Measurements from ENCODE around the gene ERICH6B. TPM values are rescaled to one million over a fixed set of nuclear protein-coding genes. Genes with fewer than 3 reads are reported as not detected.

Gene ERICH6B
- total RNA-seq, 1 donor from 2014 or later: not detected

- no peaks in the 10 kb centered on the region for H3K4me1 Mint-ChIP-seq (ENCODE audit: low read depth)
- no peak overlapping the region for H3K27ac Mint-ChIP-seq
- DNase-seq (ENCODE audit: low spot score, unreplicated experiment): no peak
- no peak for TF ChIP-seq CTCF (IDR thresholded peaks at IDR 0.05; ENCODE audit: unreplicated experiment)
- no peaks in the 10 kb centered on the region for H3K9me3 Mint-ChIP-seq (ENCODE audit: low read depth)
- no peaks in the 10 kb centered on the region for H3K27me3 Mint-ChIP-seq
- H3K4me3 Mint-ChIP-seq (ENCODE audit: low read depth): no peak overlapping the region
- no peaks in the 10 kb centered on the region for H3K36me3 Mint-ChIP-seq (ENCODE audit: insufficient read depth)
Observed at GRCh38 chr13:45548281-45548680, 67.3 kb downstream of the ERICH6B start.

- Mint-ChIP-seq H3K36me3 (ENCODE audit: insufficient read depth) (no peaks in the 10 kb centered on the region), H3K27me3 (no peaks in the 10 kb centered on the region)
Observed at GRCh38 chr13:45546410-45546765, 69.2 kb downstream of the ERICH6B start.

GRCh38 chr13:45545686-45546409 is 69.7 kb downstream of the ERICH6B start:
- TF ChIP-seq CTCF (IDR thresholded peaks at IDR 0.05; ENCODE audit: unreplicated experiment): no peak
- no peaks in the 10 kb centered on the region for H3K36me3 Mint-ChIP-seq (ENCODE audit: insufficient read depth)
- H3K4me3 Mint-ChIP-seq (ENCODE audit: low read depth): no peak overlapping the region
- no peaks in the 10 kb centered on the region for H3K9me3 Mint-ChIP-seq (ENCODE audit: low read depth)
- no peak overlapping the region for H3K27ac Mint-ChIP-seq
- no peak for DNase-seq (ENCODE audit: low spot score, unreplicated experiment)
- no peaks in the 10 kb centered on the region for H3K4me1 Mint-ChIP-seq (ENCODE audit: low read depth)
- no peaks in the 10 kb centered on the region for H3K27me3 Mint-ChIP-seq

More at GRCh38 chr13:45546410-45546765, 69.2 kb downstream of the ERICH6B start:
- H3K27ac Mint-ChIP-seq: no peak overlapping the region
- H3K4me3 Mint-ChIP-seq (ENCODE audit: low read depth): no peak overlapping the region
- H3K4me1 Mint-ChIP-seq (ENCODE audit: low read depth): no peaks in the 10 kb centered on the region
- no peak for TF ChIP-seq CTCF (IDR thresholded peaks at IDR 0.05; ENCODE audit: unreplicated experiment)
- DNase-seq (ENCODE audit: low spot score, unreplicated experiment): no peak
- no peaks in the 10 kb centered on the region for H3K9me3 Mint-ChIP-seq (ENCODE audit: low read depth)

- Mint-ChIP-seq H3K4me3 (ENCODE audit: low read depth) (no peak overlapping the region), H3K9me3 (ENCODE audit: low read depth) (no peaks in the 10 kb centered on the region), H3K27ac (no peak overlapping the region), H3K4me1 (ENCODE audit: low read depth) (no peaks in the 10 kb centered on the region), H3K36me3 (ENCODE audit: insufficient read depth) (no peaks in the 10 kb centered on the region), H3K27me3 (no peaks in the 10 kb centered on the region)
- DNase-seq (ENCODE audit: low spot score, unreplicated experiment): no peak
- TF ChIP-seq CTCF (IDR thresholded peaks at IDR 0.05; ENCODE audit: unreplicated experiment): peak; percentile 41
Observed at GRCh38 chr13:45544520-45544919, 71.0 kb downstream of the ERICH6B start.

- no peak for DNase-seq (ENCODE audit: low spot score, unreplicated experiment)
- H3K36me3 Mint-ChIP-seq (ENCODE audit: insufficient read depth): no peaks in the 10 kb centered on the region
- no peak for TF ChIP-seq CTCF (IDR thresholded peaks at IDR 0.05; ENCODE audit: unreplicated experiment)
- no peak overlapping the region for H3K4me3 Mint-ChIP-seq (ENCODE audit: low read depth)
- H3K4me1 Mint-ChIP-seq (ENCODE audit: low read depth): no peaks in the 10 kb centered on the region
- no peaks in the 10 kb centered on the region for H3K27me3 Mint-ChIP-seq
- no peaks in the 10 kb centered on the region for H3K9me3 Mint-ChIP-seq (ENCODE audit: low read depth)
- no peak overlapping the region for H3K27ac Mint-ChIP-seq
Observed at GRCh38 chr13:45542878-45543277, 72.7 kb downstream of the ERICH6B start.
